Vagina (tissue), 2 donors: ENCODE results near the gene PNKD. TPM values are rescaled to one million over a fixed set of nuclear protein-coding genes. Genes with fewer than 3 reads are reported as not detected.

Experiments used
- DNase-seq, 2 donors: peaks; one replicate each; pipeline ENCODE4 v3.0.0-alpha.2; 2017; ENCODE audit errors: extremely low spot score in 2 of 2
- H3K27ac ChIP-seq: fragments of 200-600 bp; sonication (generic); one replicate; pipeline ENCODE4 v1.5.1; 2019
- H3K27me3 ChIP-seq: fragments of 200-600 bp; sonication (generic); one replicate; pipeline ENCODE4 v1.5.1; 2019
- H3K36me3 ChIP-seq, 2 donors: fragments of 200-600 bp; sonication (generic); one replicate each; pipeline ENCODE4 v1.5.1; 2017 to 2019
- H3K4me1 ChIP-seq: fragments of 200-600 bp; sonication (generic); one replicate; pipeline ENCODE4 v1.5.1; 2019
- H3K4me3 ChIP-seq, 2 donors: fragments of 200-600 bp; sonication (generic); 1 replicate in 1 of 2; 2 replicates in 1 of 2; pipeline ENCODE4 v1.5.1; 2016 to 2019
- H3K9me3 ChIP-seq: fragments of 200-600 bp; sonication (generic); one replicate; pipeline ENCODE4 v1.5.1; 2019
- POLR2A ChIP-seq, 2 donors: fragments of 450-650 bp; IDR thresholded peaks; one replicate each; pipeline ENCODE4 v1.6.1; 2017; ENCODE audit warnings: antibody characterized with exemption in 2 of 2, mild to moderate bottlenecking in 2 of 2, moderate library complexity in 2 of 2
- POLR2AphosphoS5 ChIP-seq, 2 donors: sonication (generic); formaldehyde crosslinking; IDR thresholded peaks; one replicate each; pipeline ENCODE4 v1.9.0; 2017; ENCODE audit warnings: antibody characterized with exemption in 2 of 2, mild to moderate bottlenecking in 2 of 2, low read depth in 1 of 2; ENCODE audit not compliant: insufficient read depth in 1 of 2
- intact Hi-C: fragments of 100-400 bp; cut with DNase I; formaldehyde crosslinking; loops from one replicate; pipeline ENCODE4 v1.15.1; 2023
- total RNA-seq: library from RNA; depleted of rRNA; stranded (reverse); fragments of >200 nt; gene quantifications from one replicate; pipeline ENCODE4 v1.2.3, GENCODE V29; 2016
- TF ChIP-seq, protein P1 (sequence below), 3 experiments: fragments of 450-650 bp in 2 of 3; fragments of 200-600 bp in 1 of 3; sonication (generic) in 1 of 3; IDR thresholded peaks; one replicate each; pipeline ENCODE4 v1.5.1; 2017 to 2019; ENCODE audit warnings: antibody characterized with exemption in 3 of 3, mild to moderate bottlenecking in 2 of 3, moderate library complexity in 2 of 3

Gene PNKD
- total RNA-seq, 1 donor from 2014 or later, result 28.7 TPM

DNA sequence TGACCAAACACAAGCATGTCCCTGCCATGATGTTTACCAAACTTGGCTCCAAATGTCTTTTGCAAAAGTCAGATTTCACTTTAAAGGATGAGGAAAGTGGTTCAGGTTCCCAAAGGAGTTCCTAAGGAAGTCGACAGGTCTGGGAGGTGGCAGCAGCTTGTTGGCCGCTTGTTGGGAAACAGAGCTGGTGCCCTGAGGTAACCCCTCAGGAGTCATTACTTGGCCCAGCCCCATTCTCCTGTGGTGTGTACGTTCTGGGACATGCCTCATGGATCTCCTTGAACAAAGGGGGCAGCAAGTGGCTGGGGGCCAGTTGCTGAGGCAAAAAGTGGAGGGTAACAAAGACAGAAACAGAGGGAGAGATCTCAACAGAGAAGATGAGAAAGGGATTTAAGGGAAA is 11.1 kb downstream of the PNKD start:
- Histone ChIP-seq H3K27ac (peak overlapping the region; percentile 100), H3K4me3 (no peak overlapping the region), H3K36me3 (peaks cover 0 to 54% of the 10 kb centered on the region in 2 donors), H3K27me3 (no peaks in the 10 kb centered on the region), H3K4me1 (peaks cover 85% of the 10 kb centered on the region), H3K9me3 (no peaks in the 10 kb centered on the region)
- TF ChIP-seq POLR2AphosphoS5 (IDR thresholded peaks at IDR 0.05; ENCODE audit: insufficient read depth in 1 of 2, low read depth in 1 of 2), result no peak
- TF ChIP-seq, protein P1, sequence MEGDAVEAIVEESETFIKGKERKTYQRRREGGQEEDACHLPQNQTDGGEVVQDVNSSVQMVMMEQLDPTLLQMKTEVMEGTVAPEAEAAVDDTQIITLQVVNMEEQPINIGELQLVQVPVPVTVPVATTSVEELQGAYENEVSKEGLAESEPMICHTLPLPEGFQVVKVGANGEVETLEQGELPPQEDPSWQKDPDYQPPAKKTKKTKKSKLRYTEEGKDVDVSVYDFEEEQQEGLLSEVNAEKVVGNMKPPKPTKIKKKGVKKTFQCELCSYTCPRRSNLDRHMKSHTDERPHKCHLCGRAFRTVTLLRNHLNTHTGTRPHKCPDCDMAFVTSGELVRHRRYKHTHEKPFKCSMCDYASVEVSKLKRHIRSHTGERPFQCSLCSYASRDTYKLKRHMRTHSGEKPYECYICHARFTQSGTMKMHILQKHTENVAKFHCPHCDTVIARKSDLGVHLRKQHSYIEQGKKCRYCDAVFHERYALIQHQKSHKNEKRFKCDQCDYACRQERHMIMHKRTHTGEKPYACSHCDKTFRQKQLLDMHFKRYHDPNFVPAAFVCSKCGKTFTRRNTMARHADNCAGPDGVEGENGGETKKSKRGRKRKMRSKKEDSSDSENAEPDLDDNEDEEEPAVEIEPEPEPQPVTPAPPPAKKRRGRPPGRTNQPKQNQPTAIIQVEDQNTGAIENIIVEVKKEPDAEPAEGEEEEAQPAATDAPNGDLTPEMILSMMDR (IDR thresholded peaks at IDR 0.05), result no peak
- TF ChIP-seq POLR2A (IDR thresholded peaks at IDR 0.05), result no peak
- DNase-seq, result no peak
- intact Hi-C loops, result no loop called here

DNA sequence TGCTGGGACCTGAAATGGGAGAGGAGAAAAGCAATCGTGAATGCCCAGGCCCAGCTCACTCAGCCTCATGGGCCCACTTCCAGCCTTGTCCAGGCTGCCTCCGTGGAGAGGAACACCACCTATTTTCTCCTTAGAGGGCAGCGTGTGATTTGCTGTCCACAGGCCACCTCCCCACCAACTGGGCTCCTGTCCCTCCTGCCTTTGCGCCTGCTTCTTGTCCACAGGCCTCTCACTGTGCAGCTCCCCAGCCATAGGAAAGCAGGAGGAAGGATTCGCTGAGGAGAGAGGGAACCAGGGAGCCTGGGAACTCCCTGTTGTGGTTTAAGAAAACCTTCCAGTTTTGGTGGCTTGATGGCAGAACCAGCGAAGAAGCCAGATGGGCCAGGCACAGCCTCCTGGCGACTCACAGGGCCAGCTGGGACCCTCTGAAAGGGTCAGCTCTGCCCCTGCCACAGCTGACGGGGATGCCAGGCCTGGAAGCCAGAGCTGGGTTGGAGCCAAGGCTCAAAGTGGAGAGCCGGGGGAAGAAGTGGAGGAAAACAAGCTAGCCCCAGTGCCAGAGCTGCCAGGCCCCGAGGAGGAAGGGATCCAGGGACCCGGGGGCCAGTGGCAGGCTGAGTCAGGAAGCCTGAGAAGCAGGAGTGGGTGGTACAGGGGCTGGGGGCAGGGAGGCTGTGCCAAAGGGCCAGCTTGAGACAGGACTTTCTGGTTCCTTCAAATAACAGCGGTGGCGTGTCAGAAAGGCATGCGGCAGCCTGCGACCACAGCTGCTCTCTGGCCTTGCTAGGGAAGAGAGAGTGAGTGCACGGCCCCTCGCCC is 12.1 kb downstream of the PNKD start:
- intact Hi-C loops, result no loop called here
- no peak for DNase-seq
- peaks cover 91% of the 10 kb centered on the region for H3K4me1 ChIP-seq
- H3K4me3 ChIP-seq, result peak overlapping the region; percentile 11 to 12
- peaks cover 0 to 45% of the 10 kb centered on the region in 2 donors for H3K36me3 ChIP-seq
- TF ChIP-seq, protein P1 (IDR thresholded peaks at IDR 0.05), result no peak
- peak; percentile 28 for TF ChIP-seq POLR2AphosphoS5 (IDR thresholded peaks at IDR 0.05; ENCODE audit: insufficient read depth in 1 of 2, low read depth in 1 of 2)
- H3K9me3 ChIP-seq, result no peaks in the 10 kb centered on the region
- no peaks in the 10 kb centered on the region for H3K27me3 ChIP-seq
- H3K27ac ChIP-seq, result peak overlapping the region; percentile 100

DNA sequence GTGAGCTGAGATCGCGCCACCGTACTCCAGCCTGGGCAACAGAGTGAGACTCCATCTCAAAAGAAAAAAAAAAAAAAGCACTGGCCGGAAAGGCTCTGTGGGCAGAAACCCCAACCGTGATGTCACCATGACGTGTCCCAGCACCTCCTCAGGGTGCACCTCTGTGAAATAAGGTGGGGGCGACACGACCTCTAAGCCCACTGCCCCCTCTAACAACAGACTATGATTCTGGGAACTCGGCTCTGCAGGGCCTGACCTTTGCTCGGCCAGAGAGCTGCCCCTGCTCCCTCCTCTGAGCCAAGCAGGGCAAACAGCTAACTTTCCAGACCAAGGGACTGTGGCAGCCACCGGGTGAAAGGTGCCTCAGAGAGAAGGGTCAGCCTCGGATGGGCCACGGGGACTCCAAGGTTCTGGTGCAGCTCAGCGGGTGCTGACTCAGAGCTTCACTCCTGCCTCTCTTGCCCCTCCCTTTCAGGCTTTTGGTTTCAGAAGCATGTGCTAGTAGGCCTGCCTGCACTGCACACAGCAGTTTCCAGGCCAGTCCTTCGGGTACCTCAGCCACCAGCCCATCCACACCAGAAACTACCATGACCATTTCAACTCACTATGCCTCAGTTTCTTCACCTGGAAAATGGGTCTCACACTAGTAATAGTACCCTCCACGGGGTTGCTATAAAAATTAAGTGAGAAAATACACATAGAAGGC is 13.9 kb downstream of the PNKD start:
- intact Hi-C loops, result no loop called here
- no peaks in the 10 kb centered on the region for H3K9me3 ChIP-seq
- H3K27ac ChIP-seq, result peak overlapping the region; percentile 100
- TF ChIP-seq POLR2AphosphoS5 (IDR thresholded peaks at IDR 0.05; ENCODE audit: insufficient read depth in 1 of 2, low read depth in 1 of 2) (peak; percentile 61 to 66), POLR2A (IDR thresholded peaks at IDR 0.05) (no peak)
- H3K4me1 ChIP-seq, result peaks cover 92% of the 10 kb centered on the region
- no peak for DNase-seq
- no peaks in the 10 kb centered on the region for H3K27me3 ChIP-seq
- H3K36me3 ChIP-seq, result peaks cover 0 to 26% of the 10 kb centered on the region in 2 donors
- peak overlapping the region in 1 of 2 donors; percentile 20 for H3K4me3 ChIP-seq

DNA sequence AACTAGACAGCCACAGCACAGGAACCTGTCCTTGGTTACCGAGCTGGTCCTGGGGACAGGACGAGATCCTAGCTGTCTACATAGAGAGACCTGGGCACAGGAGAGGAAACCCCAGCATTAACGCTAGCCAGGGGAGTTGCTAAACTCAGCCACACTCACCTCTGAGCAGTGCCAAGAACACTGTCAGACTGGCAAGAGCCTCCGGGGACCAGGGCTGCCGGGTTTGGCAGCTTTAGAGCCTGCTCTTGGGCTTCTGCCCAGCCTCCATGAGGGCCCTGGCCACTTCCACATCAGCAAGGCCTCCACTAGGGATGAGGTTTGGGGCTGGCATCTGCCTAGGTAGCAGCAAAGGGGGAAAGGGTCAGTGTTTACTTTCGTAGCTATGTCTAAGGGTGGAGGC is 15.3 kb downstream of the PNKD start:
- intact Hi-C loops, result no loop called here
- DNase-seq, result no peak
- no peaks in the 10 kb centered on the region for H3K9me3 ChIP-seq
- H3K36me3 ChIP-seq, result peaks cover 0 to 13% of the 10 kb centered on the region in 2 donors
- TF ChIP-seq, protein P1 (IDR thresholded peaks at IDR 0.05), result no peak
- peak in 1 of 2 donors; percentile 30 for TF ChIP-seq POLR2AphosphoS5 (IDR thresholded peaks at IDR 0.05; ENCODE audit: insufficient read depth in 1 of 2, low read depth in 1 of 2)
- H3K27ac ChIP-seq, result peak overlapping the region; percentile 100
- peak overlapping the region; percentile 54 for H3K4me3 ChIP-seq
- H3K27me3 ChIP-seq, result no peaks in the 10 kb centered on the region
- peaks cover 93% of the 10 kb centered on the region for H3K4me1 ChIP-seq

DNA sequence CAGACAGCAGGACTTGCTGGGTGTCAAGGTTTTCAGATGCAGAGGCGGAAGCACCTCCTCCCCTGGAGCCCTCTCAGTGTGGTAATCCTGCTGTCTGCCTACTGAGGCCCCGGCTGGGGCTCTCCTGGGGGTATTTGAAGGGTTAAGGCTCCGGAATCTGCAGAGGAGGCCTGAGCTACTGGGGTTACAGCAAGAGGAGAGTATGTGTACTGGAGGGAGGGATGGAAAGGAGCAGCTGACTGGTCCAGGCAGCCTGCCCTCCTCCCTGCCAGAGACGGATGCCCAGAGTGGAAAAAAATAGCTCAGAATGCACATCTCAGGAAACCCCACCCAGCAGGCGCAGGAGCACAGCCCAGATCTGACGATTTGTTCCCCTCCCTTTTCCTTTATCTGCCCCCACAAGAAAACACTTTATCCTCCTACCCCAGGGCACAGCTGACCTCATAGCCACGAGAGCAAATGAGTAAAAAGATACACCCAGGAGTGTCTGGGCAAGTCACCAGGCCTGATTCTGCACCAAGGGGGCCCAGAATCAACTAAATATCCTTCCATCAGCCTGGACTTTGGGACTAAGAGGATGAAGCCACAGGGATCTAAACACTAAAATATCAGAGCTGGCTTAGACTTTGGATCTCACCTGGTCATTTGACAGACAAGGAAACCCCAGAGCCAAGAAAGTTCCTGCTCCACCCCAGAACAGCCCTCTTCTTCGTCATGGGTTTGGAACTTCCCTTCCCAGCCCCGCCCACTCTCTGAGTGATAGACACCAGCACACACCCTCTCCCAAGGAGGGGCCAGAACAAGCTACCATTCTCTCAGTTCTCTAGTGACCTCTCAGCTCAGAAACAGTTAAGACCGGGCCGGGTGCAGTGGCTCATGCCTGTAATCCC is 16.5 kb downstream of the PNKD start:
- peak in 1 of 2 donors; percentile 59 for TF ChIP-seq POLR2A (IDR thresholded peaks at IDR 0.05)
- TF ChIP-seq POLR2AphosphoS5 (IDR thresholded peaks at IDR 0.05; ENCODE audit: insufficient read depth in 1 of 2, low read depth in 1 of 2), result peak; percentile 89 to 91
- TF ChIP-seq, protein P1 (IDR thresholded peaks at IDR 0.05), result peak in 1 of 3 experiments; percentile 7
- intact Hi-C loops, result no loop called here
- peak overlapping the region; percentile 100 for H3K27ac ChIP-seq
- peak overlapping the region; percentile 54 for H3K4me3 ChIP-seq
- peaks cover 96% of the 10 kb centered on the region for H3K4me1 ChIP-seq
- H3K9me3 ChIP-seq, result no peaks in the 10 kb centered on the region
- peak in 1 of 2 donors; percentile 99 for DNase-seq
- no peaks in the 10 kb centered on the region for H3K27me3 ChIP-seq
- peaks cover 0 to under 1% of the 10 kb centered on the region in 2 donors for H3K36me3 ChIP-seq
